Stimulated activated naive B cell treated with anti-CD40 and anti-IgM and Interleukin-4, amounts not matched to agents 10 μg/mL and 1 μg/mL and 100 μg/mL, for 72 hours (primary cell): ENCODE data around the gene PLAAT5.
A peak's percentile ranks its signal among the peaks of the same experiment; 100 is the strongest.

Experiments used
- ATAC-seq, 2 donors: fragments of 150-1000 bp; cut with Tn5 transposase; replicated peaks; 2 replicates each; pipeline ENCODE4 v1.10.0; 2021; ENCODE audit warnings: moderate library complexity in 1 of 2
- DNase-seq: peaks from one replicate; pipeline ENCODE4 v3.0.0; 2021
- H3K27ac Mint-ChIP-seq: one replicate; pipeline ENCODE4 v1.8.0; 2022; ENCODE audit warnings: mild to moderate bottlenecking, mixed read lengths
- H3K27me3 Mint-ChIP-seq, 2 donors: one replicate each; pipeline ENCODE4 v1.8.0; 2022; ENCODE audit warnings: mixed read lengths in 2 of 2
- H3K36me3 Mint-ChIP-seq, 2 donors: one replicate each; pipeline ENCODE4 v1.8.0; 2022; ENCODE audit warnings: mixed read lengths in 2 of 2, mild to moderate bottlenecking in 1 of 2
- H3K4me1 Mint-ChIP-seq, 2 donors: one replicate each; pipeline ENCODE4 v1.8.0; 2022; ENCODE audit warnings: mixed read lengths in 2 of 2, mild to moderate bottlenecking in 1 of 2
- H3K4me3 Mint-ChIP-seq, 2 donors: one replicate each; pipeline ENCODE4 v1.8.0; 2022; ENCODE audit warnings: mild to moderate bottlenecking in 2 of 2, mixed read lengths in 2 of 2, moderate library complexity in 1 of 2
- H3K9me3 Mint-ChIP-seq, 2 donors: one replicate each; pipeline ENCODE4 v1.8.0; 2022; ENCODE audit warnings: mixed read lengths in 2 of 2, mild to moderate bottlenecking in 1 of 2

Gene PLAAT5

DNA sequence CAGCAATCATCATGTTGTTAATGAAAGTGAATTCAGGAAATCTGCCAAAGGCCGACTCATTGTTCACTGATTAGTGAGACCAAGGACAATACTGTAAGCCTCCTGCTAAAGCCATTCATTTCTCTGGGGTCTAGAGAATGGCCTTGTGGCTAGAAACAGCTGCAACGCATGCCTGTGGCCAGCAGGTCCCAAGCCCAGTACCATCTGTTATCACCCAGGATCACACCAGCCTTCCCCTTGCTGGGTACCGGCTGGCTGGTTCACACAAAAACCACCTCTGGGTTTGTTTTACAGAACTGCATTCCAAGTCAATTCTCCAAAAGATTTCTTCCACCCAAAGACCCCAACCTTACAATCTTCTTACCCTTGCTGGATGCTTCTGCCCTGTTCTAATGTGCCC, 1.1 kb downstream of the PLAAT5 start:
- Mint-ChIP-seq H3K27me3 (peaks cover 50 to 67% of the 10 kb centered on the region in 2 donors), H3K27ac (no peak overlapping the region), H3K36me3 (peaks cover 3% of the 10 kb centered on the region in 2 donors), H3K4me3 (no peak overlapping the region), H3K9me3 (peaks cover 10 to 13% of the 10 kb centered on the region in 2 donors), H3K4me1 (peaks cover 5 to 8% of the 10 kb centered on the region in 2 donors)
- no peak for ATAC-seq
- no peak for DNase-seq

GRCh38 chr11:63488789-63489188, 2.2 kb downstream of the PLAAT5 start:
- no peak overlapping the region for H3K27ac Mint-ChIP-seq
- H3K27me3 Mint-ChIP-seq, result peaks cover 48 to 69% of the 10 kb centered on the region in 2 donors
- H3K4me3 Mint-ChIP-seq, result no peak overlapping the region
- no peak for ATAC-seq
- peaks cover 14 to 22% of the 10 kb centered on the region in 2 donors for H3K9me3 Mint-ChIP-seq
- H3K4me1 Mint-ChIP-seq, result peaks cover 5 to 8% of the 10 kb centered on the region in 2 donors
- H3K36me3 Mint-ChIP-seq, result peaks cover 5 to 7% of the 10 kb centered on the region in 2 donors
- DNase-seq, result no peak

DNA sequence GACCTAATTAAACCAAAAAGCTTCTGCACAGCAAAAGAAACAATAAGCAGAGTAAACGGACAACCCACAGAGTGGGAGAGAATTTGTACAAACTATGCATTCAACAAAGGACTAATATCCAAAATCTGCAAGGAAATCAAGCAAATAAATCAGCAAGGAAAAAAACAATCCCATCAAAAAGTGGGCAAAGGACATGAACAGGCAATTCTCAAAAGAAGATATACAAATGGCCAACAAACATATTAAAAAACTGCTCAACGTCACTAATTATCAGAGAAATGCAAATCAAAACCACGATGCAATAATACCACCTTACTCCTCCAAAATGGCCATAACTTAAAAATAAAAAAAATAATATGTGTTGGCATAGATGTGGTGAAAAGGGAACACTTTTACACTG, 5.2 kb downstream of the PLAAT5 start:
- no peak for DNase-seq
- no peak for ATAC-seq
- peaks cover 15 to 18% of the 10 kb centered on the region in 2 donors for H3K9me3 Mint-ChIP-seq
- H3K27me3 Mint-ChIP-seq, result peaks cover 49 to 70% of the 10 kb centered on the region in 2 donors
- H3K27ac Mint-ChIP-seq, result no peak overlapping the region
- no peak overlapping the region for H3K4me3 Mint-ChIP-seq
- H3K36me3 Mint-ChIP-seq, result peaks cover 4% of the 10 kb centered on the region in 2 donors
- peaks cover 0 to under 1% of the 10 kb centered on the region in 2 donors for H3K4me1 Mint-ChIP-seq

DNA sequence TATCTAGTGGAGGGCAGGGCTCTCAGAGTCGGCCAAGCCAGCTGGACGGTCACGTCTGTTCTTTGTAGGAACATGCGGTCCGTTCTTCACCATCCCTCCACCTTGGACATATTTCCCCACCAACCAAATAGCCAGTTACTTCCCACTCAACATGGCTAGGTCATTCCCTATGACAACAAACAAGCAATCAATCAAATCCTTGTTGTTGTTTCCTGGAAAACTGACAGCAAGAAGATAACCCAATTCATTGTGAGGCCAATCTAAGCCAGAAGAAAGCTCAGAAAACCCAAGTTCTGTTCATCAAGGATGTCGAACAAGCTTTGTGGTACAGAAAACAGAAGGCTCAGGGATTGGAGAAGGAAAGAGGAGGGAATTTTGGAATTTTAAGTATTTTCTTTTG, 10.9 kb downstream of the PLAAT5 start:
- ATAC-seq, result no peak

GRCh38 chr11:63478896-63479295, 12.1 kb downstream of the PLAAT5 start:
- ATAC-seq (peak; percentile 66 to 72), DNase-seq (peak; percentile 25)
- peaks cover 8 to 9% of the 10 kb centered on the region in 2 donors for H3K9me3 Mint-ChIP-seq
- peaks cover 46 to 55% of the 10 kb centered on the region in 2 donors for H3K27me3 Mint-ChIP-seq
- H3K27ac Mint-ChIP-seq, result no peak overlapping the region
- H3K4me1 Mint-ChIP-seq, result no peaks in the 10 kb centered on the region
- H3K4me3 Mint-ChIP-seq, result no peak overlapping the region
- H3K36me3 Mint-ChIP-seq, result peaks cover 3 to 6% of the 10 kb centered on the region in 2 donors

More for the DNA sequence above, 10.9 kb downstream of the PLAAT5 start:
- Mint-ChIP-seq H3K27ac (no peak overlapping the region), H3K27me3 (peaks cover 48 to 67% of the 10 kb centered on the region in 2 donors), H3K4me1 (no peaks in the 10 kb centered on the region), H3K36me3 (peaks cover 6 to 10% of the 10 kb centered on the region in 2 donors), H3K4me3 (no peak overlapping the region), H3K9me3 (peaks cover 14 to 17% of the 10 kb centered on the region in 2 donors)
- DNase-seq, result no peak

GRCh38 chr11:63476618-63477017, 14.3 kb downstream of the PLAAT5 start:
- DNase-seq (no peak), ATAC-seq (no peak)
- H3K9me3 Mint-ChIP-seq, result peaks cover 11 to 12% of the 10 kb centered on the region in 2 donors
- H3K27me3 Mint-ChIP-seq, result peaks cover 33 to 40% of the 10 kb centered on the region in 2 donors
- no peaks in the 10 kb centered on the region for H3K4me1 Mint-ChIP-seq
- H3K27ac Mint-ChIP-seq, result no peak overlapping the region
- no peak overlapping the region for H3K4me3 Mint-ChIP-seq
- H3K36me3 Mint-ChIP-seq, result peaks cover 3 to 6% of the 10 kb centered on the region in 2 donors

- DNase-seq (no peak), ATAC-seq (no peak)
- Mint-ChIP-seq H3K9me3 (peaks cover 11 to 24% of the 10 kb centered on the region in 2 donors), H3K27me3 (peaks cover 21 to 24% of the 10 kb centered on the region in 2 donors), H3K4me3 (no peak overlapping the region), H3K4me1 (no peaks in the 10 kb centered on the region), H3K36me3 (peaks cover 3 to 6% of the 10 kb centered on the region in 2 donors), H3K27ac (no peak overlapping the region)
Observed at GRCh38 chr11:63472372-63472771, 18.6 kb downstream of the PLAAT5 start.

- Mint-ChIP-seq H3K4me3 (no peak overlapping the region), H3K27ac (no peak overlapping the region), H3K27me3 (peaks cover 23 to 25% of the 10 kb centered on the region in 2 donors), H3K9me3 (peaks cover 6 to 18% of the 10 kb centered on the region in 2 donors), H3K4me1 (no peaks in the 10 kb centered on the region), H3K36me3 (no peaks in the 10 kb centered on the region)
- DNase-seq, result no peak
- ATAC-seq, result no peak
Observed at GRCh38 chr11:63470311-63470710, 20.7 kb downstream of the PLAAT5 start.

DNA sequence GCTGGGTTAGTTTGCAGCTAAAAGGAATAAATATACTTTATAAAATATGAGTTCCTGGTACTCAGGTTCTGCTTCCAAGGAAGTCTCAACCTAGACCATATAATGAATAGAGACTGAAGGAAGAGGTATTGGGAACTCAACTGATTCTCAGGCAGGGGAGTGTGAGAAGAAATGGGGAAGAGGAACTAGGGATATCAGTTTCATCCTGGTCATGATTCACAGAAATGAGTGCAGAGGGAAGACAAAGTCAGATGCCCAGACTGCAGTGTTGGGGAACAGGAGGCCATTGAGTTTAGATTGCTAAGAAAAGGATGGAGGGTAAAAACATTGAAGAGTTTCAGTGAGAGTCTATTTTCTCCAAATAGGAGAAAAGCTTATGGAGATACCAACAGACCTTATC, 28.8 kb downstream of the PLAAT5 start:
- no peak overlapping the region for H3K27ac Mint-ChIP-seq
- no peaks in the 10 kb centered on the region for H3K4me1 Mint-ChIP-seq
- H3K4me3 Mint-ChIP-seq, result no peak overlapping the region
- no peak for ATAC-seq
- no peak for DNase-seq
- H3K9me3 Mint-ChIP-seq, result no peaks in the 10 kb centered on the region
- peaks cover 12 to 31% of the 10 kb centered on the region in 2 donors for H3K27me3 Mint-ChIP-seq
- no peaks in the 10 kb centered on the region for H3K36me3 Mint-ChIP-seq

- H3K27me3 Mint-ChIP-seq, result peaks cover 5 to 20% of the 10 kb centered on the region in 2 donors
- H3K36me3 Mint-ChIP-seq, result no peaks in the 10 kb centered on the region
- H3K9me3 Mint-ChIP-seq, result no peaks in the 10 kb centered on the region
- H3K4me3 Mint-ChIP-seq, result no peak overlapping the region
- DNase-seq (no peak), ATAC-seq (no peak)
- no peak overlapping the region for H3K27ac Mint-ChIP-seq
- H3K4me1 Mint-ChIP-seq, result no peaks in the 10 kb centered on the region
Observed at GRCh38 chr11:63459586-63459985, 31.4 kb downstream of the PLAAT5 start.

GRCh38 chr11:63448646-63449045, 42.3 kb downstream of the PLAAT5 start:
- DNase-seq, result no peak
- Mint-ChIP-seq H3K4me1 (peaks cover 10 to 17% of the 10 kb centered on the region in 2 donors), H3K4me3 (no peak overlapping the region), H3K9me3 (no peaks in the 10 kb centered on the region), H3K27ac (no peak overlapping the region), H3K27me3 (peaks cover 41 to 54% of the 10 kb centered on the region in 2 donors), H3K36me3 (no peaks in the 10 kb centered on the region)
- no peak for ATAC-seq

DNA sequence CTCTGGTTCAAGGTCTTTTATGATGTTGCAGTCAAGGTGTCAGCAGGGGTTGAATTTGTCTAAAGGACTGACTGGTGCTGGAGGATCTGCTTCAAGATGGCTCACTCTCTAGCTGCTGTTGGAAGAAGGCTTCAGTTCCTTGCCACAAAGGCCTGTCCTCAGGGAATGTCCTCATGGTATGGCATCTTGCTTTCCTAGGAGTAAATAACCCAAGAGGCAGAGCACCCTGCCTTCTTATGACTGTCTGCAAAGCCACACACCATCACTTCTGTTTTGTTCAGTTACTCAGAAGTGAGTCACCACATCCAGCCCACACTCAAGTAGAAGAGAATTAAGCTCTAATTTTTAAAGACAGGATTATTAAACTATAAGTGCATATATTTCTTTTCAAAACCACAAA, 45.2 kb downstream of the PLAAT5 start:
- no peak overlapping the region for H3K4me3 Mint-ChIP-seq
- DNase-seq, result no peak
- peaks cover 10 to 11% of the 10 kb centered on the region in 2 donors for H3K4me1 Mint-ChIP-seq
- H3K27me3 Mint-ChIP-seq, result peaks cover 29 to 42% of the 10 kb centered on the region in 2 donors
- H3K27ac Mint-ChIP-seq, result no peak overlapping the region
- ATAC-seq, result no peak
- H3K9me3 Mint-ChIP-seq, result no peaks in the 10 kb centered on the region
- no peaks in the 10 kb centered on the region for H3K36me3 Mint-ChIP-seq

DNA sequence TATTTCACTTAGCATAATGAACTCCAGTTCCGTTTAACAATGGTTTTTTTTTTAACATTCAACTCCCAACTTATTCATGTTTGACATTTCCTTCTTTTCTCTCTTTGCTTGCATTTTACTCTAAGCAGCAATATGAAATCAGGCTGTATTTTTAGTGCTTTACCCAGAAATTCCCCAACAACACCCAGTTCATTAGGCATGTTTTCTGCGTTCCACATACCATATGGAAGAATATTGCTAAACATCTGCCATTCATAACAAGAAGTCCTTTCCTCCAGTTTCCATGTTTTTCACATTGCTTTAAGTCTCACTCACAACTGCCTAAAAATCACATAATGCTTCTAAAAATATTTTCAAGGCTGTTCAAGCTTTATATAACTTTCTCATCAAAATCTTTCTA, 45.8 kb downstream of the PLAAT5 start:
- Mint-ChIP-seq H3K27ac (no peak overlapping the region), H3K4me1 (peaks cover 10 to 11% of the 10 kb centered on the region in 2 donors), H3K4me3 (no peak overlapping the region), H3K36me3 (no peaks in the 10 kb centered on the region), H3K9me3 (no peaks in the 10 kb centered on the region), H3K27me3 (peaks cover 24 to 36% of the 10 kb centered on the region in 2 donors)
- no peak for ATAC-seq
- no peak for DNase-seq

DNA sequence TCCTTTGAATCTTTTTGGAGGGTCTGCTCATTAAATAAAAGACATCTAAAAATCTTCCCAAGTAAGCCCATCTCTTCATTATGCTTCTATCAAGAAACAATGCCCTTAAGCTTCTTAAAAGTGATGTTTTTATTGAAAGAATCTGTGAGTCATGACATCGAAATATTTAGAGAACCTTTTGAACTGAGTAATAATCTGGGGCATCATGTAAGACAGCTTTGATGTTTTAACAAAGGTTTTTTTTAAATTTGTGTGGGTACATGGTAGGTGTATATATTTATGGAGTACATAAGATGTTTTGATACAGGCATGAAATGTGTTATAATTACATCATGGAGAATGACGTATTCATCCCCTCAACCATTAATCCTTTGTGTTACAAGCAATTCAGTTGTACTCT, 46.8 kb downstream of the PLAAT5 start:
- Mint-ChIP-seq H3K4me1 (peaks cover 10 to 11% of the 10 kb centered on the region in 2 donors), H3K27ac (no peak overlapping the region), H3K27me3 (peaks cover 24 to 33% of the 10 kb centered on the region in 2 donors), H3K36me3 (no peaks in the 10 kb centered on the region), H3K9me3 (no peaks in the 10 kb centered on the region), H3K4me3 (no peak overlapping the region)
- ATAC-seq (no peak), DNase-seq (no peak)

DNA sequence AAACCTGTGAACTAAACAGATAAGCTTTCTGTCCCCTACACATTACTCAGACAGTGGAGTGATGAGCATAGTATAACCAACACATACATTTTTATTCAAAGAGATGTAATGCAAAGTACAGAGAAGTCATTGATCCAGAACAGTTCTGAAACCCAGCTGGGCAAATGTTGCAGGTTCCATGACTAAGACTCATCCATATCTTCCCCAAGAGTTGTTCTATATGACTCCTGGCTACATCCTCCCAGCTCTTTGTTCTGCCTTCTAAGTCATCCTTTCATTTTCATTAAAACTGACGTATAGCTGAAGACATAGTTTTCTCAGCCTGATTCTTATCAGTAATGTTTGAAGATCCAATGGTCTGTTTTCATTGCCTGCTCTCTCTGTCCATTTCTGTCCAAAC, 47.3 kb downstream of the PLAAT5 start:
- Mint-ChIP-seq H3K36me3 (no peaks in the 10 kb centered on the region), H3K4me1 (peaks cover 10 to 11% of the 10 kb centered on the region in 2 donors), H3K27ac (no peak overlapping the region), H3K9me3 (no peaks in the 10 kb centered on the region), H3K27me3 (peaks cover 24 to 33% of the 10 kb centered on the region in 2 donors), H3K4me3 (no peak overlapping the region)
- no peak for DNase-seq
- ATAC-seq, result no peak
